GM12891 (cell line): Measurements from ENCODE around the gene PCCA.

ENCODE experiments used
- PAX5 ChIP-seq: IDR thresholded peaks from 2 replicates; pipeline ENCODE4 v1.6.1; 2011; ENCODE audit warnings: low read length, moderate library complexity, mild to moderate bottlenecking; ENCODE audit not compliant: insufficient read depth, severe bottlenecking
- POLR2A ChIP-seq: IDR thresholded peaks from 2 replicates; pipeline ENCODE4 v1.6.1; 2011; ENCODE audit warnings: low read depth, low read length, control low read depth
- POLR2AphosphoS5 ChIP-seq: IDR thresholded peaks from 2 replicates; pipeline ENCODE4 v1.6.1; 2011; ENCODE audit warnings: low read depth, low read length, control low read depth

- TF ChIP-seq POLR2A = no peak
- no peak for TF ChIP-seq PAX5
- no peak for TF ChIP-seq POLR2AphosphoS5
Measured at GRCh38 chr13:100520936-100521850, 432.3 kb downstream of the PCCA start.
